ENCODE measurements around the gene CSPG5.
A peak's percentile ranks its signal among the peaks of the same experiment; 100 is the strongest.

The CSPG5 gene

DNA sequence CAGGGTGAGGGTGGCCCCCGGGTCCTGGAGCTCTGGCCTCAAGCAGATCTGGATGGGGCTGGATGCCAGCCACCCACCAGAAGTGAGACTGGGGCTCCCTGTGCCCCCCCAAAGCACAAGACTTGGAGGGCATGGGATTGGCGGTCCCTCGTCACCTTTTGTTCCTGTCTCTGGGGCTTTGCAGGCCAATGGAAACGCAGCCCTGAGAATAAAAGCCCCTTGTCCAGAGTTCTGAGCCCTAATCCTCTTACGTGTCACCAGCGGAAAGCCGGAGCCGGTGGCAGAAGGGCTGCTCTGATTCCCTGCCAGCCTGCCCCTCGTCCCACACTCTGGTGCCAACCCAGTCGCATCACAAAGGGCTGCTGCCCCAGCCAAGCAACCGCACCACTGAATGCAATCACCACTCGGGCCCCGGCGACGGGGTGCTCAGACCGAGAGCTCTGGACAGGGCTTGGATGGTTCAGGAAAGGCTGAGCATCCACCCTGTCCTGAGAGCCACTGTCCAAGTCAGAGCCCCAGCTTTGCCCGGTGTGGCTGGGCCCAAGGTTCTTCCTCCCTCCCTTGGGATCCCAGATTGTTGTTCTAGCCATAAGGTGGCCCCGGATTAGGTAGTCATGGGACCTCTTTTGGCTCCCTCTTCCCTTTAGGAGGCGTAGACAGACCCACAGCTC, 42.3 kb downstream of the CSPG5 start:
- DNase-seq, result no peak

DNA sequence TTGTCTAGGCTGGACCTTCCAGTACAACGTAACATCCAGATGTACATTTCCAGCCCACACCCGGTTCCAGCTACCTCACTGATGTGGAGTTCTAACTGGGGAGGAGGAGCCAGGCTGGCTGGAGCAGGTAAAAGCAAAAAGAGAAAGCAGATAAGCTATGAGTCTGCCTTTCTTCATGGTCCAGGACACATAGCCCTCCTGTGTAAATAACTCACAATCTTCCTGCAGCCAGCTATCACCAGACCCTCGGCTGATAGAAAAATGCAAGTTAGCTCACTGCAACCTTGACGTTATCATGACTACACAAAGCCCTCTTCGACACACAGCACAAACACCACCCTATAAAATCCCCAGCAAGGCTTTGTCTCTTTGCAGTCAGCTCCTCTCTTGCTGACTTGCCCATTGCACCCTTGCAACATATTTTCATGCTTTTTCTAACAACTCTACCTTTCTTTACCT, 44.6 kb downstream of the CSPG5 start:
- DNase-seq, result no peak

DNA sequence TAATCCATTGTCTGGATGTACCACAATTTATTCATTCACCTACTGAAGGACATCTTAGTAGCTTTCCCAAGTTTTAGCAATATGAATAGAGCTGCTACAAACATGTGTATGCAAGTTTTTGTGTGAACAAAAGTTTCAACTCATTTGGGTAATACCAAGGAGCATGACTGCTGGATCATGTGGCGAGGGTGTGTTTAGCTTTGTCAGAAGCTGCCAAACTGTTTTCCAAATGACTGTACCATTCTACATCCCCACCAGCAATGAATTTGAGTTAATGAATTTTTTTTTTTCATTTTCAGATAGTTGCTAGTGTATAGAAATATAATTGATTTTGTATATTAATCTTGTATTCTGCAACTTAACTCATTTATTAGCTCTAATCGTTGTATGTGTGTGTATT, 45.2 kb downstream of the CSPG5 start:
- DNase-seq, result no peak

DNA sequence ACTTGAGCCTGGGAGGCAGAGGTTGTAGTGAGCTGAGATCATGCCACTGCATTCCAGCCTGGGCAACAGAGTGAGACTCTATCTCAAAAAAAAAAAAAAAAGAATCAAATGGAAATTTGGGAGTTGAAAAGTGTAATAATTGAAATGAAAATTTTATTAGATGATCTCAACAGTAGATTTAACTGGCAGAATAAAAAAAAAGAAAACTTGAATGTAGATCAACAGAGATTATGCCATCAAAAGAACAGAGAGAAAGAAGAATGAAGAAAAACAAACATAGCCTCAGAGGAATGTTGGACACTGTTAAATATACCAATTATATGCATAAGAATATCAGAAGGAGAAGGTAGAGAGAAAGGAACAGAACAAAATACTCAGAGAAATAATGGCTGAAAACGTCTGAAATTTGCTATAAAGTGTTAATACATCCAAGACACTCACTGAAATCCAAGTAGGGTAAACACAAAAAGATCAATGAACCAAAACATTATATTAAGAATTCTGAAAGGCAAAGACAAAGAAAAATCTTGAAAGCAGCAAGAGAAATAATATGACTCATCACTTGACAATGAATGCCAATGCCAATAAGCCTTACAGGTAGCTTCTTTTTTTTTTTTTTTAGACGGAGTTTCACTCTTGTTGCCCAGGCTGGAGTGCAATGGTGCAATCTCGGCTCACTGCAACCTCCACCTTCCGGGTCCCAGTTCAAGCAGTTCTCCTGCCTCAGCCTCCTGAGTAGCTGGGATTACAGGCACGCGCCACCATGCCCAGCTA, 50.5 kb downstream of the CSPG5 start:
- no peak for DNase-seq

DNA sequence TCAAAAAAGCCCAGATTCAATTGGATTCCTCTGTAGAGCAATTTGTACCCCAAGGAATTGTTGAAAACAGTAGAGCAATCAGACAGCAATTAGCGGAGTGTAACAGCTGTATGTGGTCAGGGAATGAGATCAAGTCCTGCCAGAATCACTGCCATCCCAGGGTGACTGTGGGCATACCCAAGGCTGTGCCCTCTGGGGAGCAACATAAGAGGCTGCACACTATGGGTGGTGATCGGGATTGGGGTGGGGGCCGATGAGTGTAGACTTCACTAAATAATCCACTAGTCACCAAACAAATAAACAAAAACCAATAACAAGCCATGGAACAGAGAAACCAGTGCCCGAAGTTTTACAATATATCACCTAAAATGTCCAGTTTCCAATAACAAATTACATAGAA, 53.0 kb downstream of the CSPG5 start:
- DNase-seq, result no peak

DNA sequence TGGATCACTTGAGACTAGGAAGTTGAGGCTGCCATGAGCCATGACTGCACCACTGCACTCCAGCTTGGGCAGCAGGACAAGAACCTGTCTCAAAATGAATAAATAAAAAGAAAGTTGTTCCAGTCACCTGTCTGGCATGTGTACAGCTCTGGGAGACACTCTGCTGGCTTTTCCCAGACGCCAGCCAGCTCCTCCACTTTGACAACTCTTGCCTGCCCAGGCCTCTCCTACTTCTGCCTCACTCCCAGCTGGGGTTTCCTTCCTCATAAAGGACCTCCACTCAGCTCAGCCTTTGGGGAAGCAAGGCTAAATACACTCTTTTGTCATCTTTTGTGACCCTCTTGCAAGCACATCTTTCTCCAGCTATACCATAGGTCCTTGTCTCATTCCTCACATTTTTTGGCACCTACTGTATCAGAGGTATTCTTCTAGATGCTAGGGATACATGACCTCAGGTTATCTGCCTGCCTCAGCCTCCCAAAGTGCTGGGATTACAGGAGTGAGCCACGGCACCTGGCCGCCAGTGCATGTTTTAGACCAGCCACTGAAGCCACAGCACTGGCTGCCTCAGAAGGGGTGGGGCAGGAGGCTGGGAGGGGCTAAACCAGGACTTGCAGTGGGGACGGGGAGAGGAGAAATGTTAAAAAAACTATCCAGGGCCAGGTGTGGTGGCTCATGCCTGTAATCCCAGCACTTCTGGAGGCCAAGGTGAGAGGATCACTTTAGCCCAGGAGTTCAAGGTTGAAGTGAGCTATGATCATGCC, 55.2 kb downstream of the CSPG5 start:
- no peak for DNase-seq

DNA sequence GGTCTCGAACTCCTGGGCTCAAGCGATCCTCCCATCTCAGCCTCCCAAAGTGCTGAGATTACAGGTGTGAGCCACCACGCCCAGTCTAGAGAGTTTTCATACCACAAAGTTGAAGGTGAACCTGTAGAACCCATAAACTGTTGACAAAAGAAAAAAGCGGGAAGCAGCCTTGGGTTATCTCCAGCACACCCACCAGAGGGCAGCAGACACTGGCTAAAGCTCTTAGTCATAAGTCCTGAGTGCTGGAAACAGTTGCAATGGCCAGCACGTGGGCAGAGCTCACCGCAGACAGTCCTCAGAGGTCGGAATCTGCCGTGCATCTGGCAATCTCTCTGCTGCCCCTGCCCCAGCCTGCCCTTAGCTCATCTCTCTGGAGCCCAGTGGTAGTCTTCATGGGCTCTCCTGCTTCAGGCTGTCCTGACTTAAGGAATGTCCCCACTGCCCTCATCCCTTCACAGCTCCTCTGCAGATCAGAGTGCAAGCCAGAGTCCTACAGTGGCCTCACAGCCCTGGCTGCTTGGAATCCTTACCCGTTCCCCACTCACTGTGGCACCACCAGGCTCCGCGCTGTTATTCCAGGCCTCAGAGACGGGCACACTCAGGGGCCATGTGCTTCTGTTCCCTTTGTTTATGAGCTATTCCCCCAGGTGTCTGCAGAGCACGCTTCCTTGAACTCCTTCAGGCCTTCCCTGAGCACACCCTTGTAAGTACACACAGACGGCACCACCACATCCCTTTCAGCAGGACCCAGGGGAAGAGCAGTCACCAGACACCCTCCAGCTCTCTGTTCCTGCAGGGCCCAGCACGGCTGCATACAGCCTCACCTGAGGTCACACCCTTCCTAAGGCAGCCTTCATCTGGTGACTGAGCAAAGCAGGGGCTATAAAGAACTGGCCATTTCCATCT, 56.3 kb downstream of the CSPG5 start:
- peak; percentile 79 for DNase-seq

DNA sequence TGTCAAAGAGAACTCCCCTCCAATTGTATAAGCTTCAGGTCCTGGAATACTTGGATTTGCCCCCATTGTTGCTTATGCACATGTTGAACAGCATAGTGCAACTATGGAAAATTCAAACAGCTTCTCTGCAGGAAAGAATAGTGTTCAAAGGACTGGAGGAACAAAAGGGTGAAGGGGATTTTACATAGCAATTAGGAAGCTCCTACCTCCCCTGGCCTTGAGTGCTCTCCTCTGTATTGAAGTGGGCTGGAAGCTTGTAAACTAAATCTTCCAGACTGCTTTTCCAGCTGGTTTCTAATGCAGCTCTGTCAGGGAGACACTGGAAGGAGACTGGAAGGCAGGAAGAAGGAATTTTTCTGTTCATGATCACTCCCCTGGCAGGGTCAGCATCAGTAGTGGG, 57.9 kb downstream of the CSPG5 start:
- no peak for DNase-seq

DNA sequence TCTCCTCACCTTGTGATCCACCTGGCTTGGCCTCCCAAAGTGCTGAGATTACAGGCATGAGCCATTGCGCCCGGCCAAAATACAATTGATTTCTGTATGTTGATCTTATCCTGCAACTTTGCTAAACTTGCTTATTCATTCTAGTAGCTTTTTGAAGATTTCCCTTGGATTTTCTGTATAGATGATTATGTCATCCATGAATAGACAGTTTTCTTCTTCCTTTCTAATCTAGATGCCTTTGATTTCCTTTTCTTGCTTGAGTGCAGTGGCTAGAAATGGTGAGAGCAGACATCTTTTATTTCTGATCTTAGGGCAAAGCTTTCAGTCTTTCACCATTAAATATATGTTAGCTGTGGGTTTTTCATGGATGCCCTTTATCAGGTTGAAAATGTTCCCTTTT, 60.7 kb downstream of the CSPG5 start:
- no peak for DNase-seq

DNA sequence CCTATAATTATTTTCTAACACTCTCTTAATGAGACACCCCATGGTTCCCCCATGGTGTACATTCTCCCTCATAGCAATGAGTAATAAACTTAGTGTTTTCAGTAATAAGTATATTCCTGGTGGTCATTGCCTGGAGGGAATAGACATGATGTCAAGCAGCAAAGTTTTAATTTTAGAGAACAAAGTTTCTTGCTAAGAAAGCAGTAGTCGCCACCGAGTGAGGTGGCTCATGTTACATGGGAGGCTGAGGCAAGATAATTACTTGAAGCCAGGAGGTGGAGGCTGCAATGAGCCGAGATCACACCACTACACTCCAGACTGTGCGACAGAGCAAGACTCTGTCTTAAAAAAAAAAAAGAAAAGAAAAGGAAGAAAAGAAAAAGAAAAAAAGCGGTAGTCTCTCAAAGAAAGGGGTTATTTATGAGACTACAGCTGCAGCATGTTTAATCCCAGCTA, 62.8 kb downstream of the CSPG5 start:
- no peak for DNase-seq

DNA sequence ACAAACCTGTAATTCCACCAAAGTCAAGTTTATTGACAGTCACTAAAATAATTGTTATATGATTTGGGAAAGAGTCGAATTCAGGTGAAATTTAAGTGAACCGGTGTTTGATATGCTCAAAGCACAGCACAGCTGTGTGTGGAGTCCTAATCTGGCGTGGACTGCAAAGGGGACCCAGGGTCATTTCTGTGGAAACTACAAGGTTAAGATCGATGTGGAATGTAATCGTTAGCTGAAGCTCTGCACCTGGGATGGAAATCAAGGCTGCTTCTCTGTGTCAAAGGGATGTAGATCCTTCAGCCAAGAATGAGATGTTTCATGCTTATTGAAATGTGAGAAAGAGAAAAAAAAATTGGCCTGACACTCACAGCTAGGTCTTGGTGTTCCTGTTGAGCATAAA, 63.6 kb downstream of the CSPG5 start:
- no peak for DNase-seq

DNA sequence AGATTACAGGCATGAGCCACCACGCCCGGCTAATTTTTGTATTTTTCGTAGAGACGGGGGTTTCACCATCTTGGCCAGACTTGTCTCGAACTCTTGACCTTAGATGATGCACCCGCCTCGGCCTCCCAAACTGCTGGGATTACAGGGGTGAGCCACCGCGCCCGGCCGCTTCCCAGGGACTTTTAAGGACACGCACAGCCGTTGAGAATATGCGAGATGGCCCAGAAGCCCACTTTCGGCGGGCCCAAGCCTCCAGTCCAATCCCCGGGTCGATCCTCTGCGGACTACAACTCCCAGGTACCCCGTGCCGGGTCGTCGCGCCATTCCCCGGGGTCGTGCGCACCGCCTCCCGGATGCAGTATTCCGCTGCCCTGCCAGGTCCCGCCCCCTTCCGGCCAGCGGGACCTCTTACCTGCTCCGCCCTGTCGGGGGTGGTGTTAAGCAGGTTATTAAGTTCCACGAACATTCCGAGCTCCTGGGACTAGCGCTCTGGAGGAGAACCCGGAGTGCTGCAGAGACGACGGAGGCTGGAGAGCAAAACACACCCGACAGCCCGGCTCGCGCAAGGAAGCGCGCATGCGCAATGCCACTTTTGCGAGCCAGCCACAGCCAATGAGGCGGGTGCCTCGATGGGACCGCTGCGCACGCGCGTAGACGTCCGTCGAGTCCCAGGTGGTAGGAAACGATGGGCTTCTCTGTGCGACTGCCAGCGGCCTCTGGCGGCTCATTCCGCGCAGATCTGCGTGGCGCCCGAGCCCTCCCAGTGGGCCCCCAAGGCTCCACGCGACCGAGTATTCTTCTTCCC, 65.3 kb downstream of the CSPG5 start, which contains the start of gene ELP6:
TSS of gene ELP6 (minus strand) at position 588 of the 805 bp plus-strand sequence. CDS start at position 466, 122 bp downstream.
- DNase-seq, result peak; percentile 89

DNA sequence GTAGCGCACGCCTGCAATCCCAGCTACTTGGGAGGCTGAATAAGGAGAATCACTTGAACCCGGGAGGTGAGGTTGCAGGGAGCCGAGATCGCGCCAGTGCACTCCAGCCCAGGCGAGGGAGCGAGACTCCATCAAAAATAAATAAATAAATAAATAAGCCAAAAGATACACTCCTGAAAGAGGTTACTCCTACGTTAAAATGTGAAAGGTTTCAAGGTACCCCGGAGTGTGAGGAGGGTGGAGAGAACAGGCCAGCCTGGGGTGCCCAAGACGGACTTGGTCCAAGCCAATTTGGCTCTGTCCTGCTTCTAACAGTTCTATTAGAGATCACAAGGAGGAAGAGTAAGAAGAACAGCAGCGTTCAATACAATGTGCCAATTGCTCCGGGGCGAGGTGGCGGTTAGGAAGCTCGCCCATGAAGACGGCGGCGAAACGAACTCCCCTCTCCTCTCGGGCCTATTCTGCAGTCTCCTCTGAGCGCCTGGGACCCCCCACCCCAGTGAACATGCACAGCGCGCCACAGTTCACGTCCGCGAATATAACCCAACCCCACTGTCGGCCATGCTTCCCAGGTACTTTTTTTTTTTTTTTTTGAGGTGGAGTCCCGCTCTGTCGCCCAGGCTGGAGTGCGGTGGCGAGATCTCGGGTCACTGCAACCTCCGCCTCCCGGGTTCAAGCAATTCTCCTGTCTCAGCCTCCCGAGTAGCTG, 66.1 kb downstream of the CSPG5 start:
- DNase-seq, result peak; percentile 34

All from NCI-H2171 treated with DMSO at 0.1 percent for 48 hours (cell line).